Prostate gland (tissue), 2 donors: ENCODE measurements around the gene OR4D10.

Experiments
- CTCF ChIP-seq, 4 experiments: fragments of 200-600 bp in 2 of 4; fragments of 450-650 bp in 2 of 4; sonication (generic) in 2 of 4; IDR thresholded peaks; 1 replicate in 3 of 4; 2 replicates in 1 of 4; pipeline ENCODE4 v1.5.1; 2016 to 2019; ENCODE audit warnings: antibody characterized with exemption in 4 of 4, mild to moderate bottlenecking in 2 of 4, moderate library complexity in 2 of 4
- POLR2A ChIP-seq: fragments of 450-650 bp; IDR thresholded peaks from one replicate; pipeline ENCODE4 v1.6.1; 2016; ENCODE audit warnings: antibody characterized with exemption, mild to moderate bottlenecking
- POLR2AphosphoS5 ChIP-seq: sonication (generic); formaldehyde crosslinking; IDR thresholded peaks from one replicate; pipeline ENCODE4 v1.6.1; 2017; ENCODE audit warnings: antibody characterized with exemption

GRCh38 chr11:59528711-59529110 lies 55.6 kb downstream of the OR4D10 start:
- TF ChIP-seq CTCF (IDR thresholded peaks at IDR 0.05): no peak
- no peak for TF ChIP-seq POLR2A
- no peak for TF ChIP-seq POLR2AphosphoS5
